Neural progenitor cell (in vitro differentiated cells): Measurements from ENCODE around the gene ACOXL.

Source experiments
- CTCF ChIP-seq: fragments of 200-600 bp; sonication (generic); IDR thresholded peaks from 2 replicates; pipeline ENCODE4 v1.5.1; 2017; ENCODE audit warnings: antibody characterized with exemption, mild to moderate bottlenecking
- EZH2phosphoT487 ChIP-seq: fragments of 200-600 bp; sonication (generic); IDR thresholded peaks from 2 replicates; pipeline ENCODE4 v1.6.1; 2017; ENCODE audit warnings: antibody characterized with exemption

GRCh38 chr2:110804915-110805314 is 72.5 kb downstream of the ACOXL start:
- TF ChIP-seq CTCF = no peak
- TF ChIP-seq EZH2phosphoT487 = no peak
